Tibial nerve (tissue), 4 donors: Measurements from ENCODE around the gene HIP1. TPM values are rescaled to one million over a fixed set of nuclear protein-coding genes. Genes with fewer than 3 reads are reported as not detected.
"Not testable (repeated sequence)": the region's sequence is repeated elsewhere in the genome, so short reads cannot be mapped to it uniquely, and the experiment has no call there.

ENCODE experiments used
- DNase-seq, 2 donors: peaks; one replicate each; pipeline ENCODE4 v3.0.0-alpha.2; 2019; ENCODE audit warnings: low spot score in 2 of 2
- H3K27ac ChIP-seq, 4 donors: fragments of 200-600 bp; sonication (generic) in 3 of 4; one replicate each; pipeline ENCODE4 v1.5.1; 2017 to 2019; ENCODE audit warnings: mild to moderate bottlenecking in 1 of 4
- H3K27me3 ChIP-seq, 2 donors: fragments of 200-600 bp; sonication (generic) in 1 of 2; one replicate each; pipeline versions ENCODE4 v1.5.1 to v1.6.0; 2017 to 2019
- H3K36me3 ChIP-seq, 3 donors: fragments of 200-600 bp; sonication (generic); one replicate each; pipeline ENCODE4 v1.5.1; 2018 to 2019
- H3K4me1 ChIP-seq, 4 donors: fragments of 200-600 bp; sonication (generic) in 3 of 4; one replicate each; pipeline ENCODE4 v1.5.1; 2017 to 2019
- H3K4me3 ChIP-seq, 4 donors: fragments of 200-600 bp; sonication (generic) in 3 of 4; one replicate each; pipeline ENCODE4 v1.5.1; 2017 to 2019; ENCODE audit warnings: mild to moderate bottlenecking in 1 of 4, moderate library complexity in 1 of 4
- H3K9me3 ChIP-seq, 4 donors: fragments of 200-600 bp; sonication (generic) in 3 of 4; one replicate each; pipeline ENCODE4 v1.5.1; 2017 to 2019
- EP300 ChIP-seq, 2 donors: sonication (generic); formaldehyde crosslinking; IDR thresholded peaks; one replicate each; pipeline ENCODE4 v1.6.1; 2017; ENCODE audit warnings: antibody characterized with exemption in 2 of 2, mild to moderate bottlenecking in 1 of 2
- POLR2A ChIP-seq, 2 donors: fragments of 450-650 bp; IDR thresholded peaks; one replicate each; pipeline ENCODE4 v1.6.1; 2017; ENCODE audit warnings: antibody characterized with exemption in 2 of 2, mild to moderate bottlenecking in 2 of 2, moderate library complexity in 2 of 2
- WGBS, 2 donors: methylation state at CpG; one replicate each; pipeline ENCODE4 v1.1.5; 2018; 5-methylcytosine and 5-hydroxymethylcytosine counted together
- total RNA-seq, 4 donors: library from RNA; depleted of rRNA; stranded (reverse); fragments of >200 nt; gene quantifications; one replicate each; pipeline ENCODE4 v1.1.0, GENCODE V29; 2016
- TF ChIP-seq, protein P1 (sequence below), 5 experiments: fragments of 200-600 bp in 3 of 5; fragments of 450-650 bp in 2 of 5; sonication (generic) in 3 of 5; IDR thresholded peaks; one replicate each; pipeline ENCODE4 v1.5.1; 2016 to 2019; ENCODE audit warnings: antibody characterized with exemption in 5 of 5, mild to moderate bottlenecking in 3 of 5, moderate library complexity in 2 of 5

HIP1 gene
- total RNA-seq, 4 donors from 2014 or later: 43.2 to 59.7 (median 49.8) TPM

DNA sequence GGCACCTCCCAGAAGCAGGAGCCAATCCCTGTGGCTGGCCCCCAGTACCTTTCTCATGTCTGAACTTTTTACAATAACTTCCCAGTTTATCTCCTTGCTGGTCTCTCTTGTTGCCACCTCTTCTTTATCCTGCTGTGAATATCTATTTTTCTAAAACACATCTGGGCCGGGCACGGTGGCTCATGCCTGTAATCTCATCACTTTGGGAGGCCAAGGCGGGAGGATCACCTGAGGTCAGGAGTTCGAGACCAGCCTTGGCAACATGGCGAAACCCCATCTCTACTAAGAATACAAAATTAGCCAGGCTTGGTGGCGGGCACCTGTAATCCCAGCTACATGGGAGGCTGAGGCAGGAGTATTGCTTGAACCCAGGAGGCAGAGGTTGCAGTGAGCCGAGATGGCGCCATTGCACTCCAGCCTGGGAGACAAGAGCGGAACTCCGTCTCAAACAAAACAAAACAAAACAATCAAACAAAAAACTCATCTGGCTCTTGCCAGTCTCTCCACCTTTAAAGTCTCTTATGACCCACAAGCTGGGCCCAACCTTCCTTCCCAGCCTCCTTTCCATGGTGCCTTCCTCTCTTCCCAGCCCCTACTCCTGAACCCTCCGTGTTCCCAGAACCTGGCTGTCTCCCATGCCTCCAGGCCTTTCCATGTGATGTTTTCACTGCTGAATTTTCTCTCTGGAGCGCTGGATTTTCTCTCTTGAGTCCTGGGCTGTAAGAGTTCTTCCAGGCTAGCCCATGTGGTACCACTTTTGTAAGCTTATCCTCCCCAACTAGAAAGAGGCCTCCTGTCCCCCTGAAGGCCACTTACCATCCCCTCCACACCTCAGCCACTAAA lies 51.3 kb downstream of the HIP1 start:
- H3K27ac ChIP-seq: no peak overlapping the region
- no peak overlapping the region for H3K4me3 ChIP-seq
- H3K27me3 ChIP-seq: no peaks in the 10 kb centered on the region
- H3K4me1 ChIP-seq: peaks cover 0 to 15% (median 2%) of the 10 kb centered on the region in 4 donors
- peaks cover 0 to 13% (median 0%) of the 10 kb centered on the region in 3 donors for H3K36me3 ChIP-seq
- H3K9me3 ChIP-seq: no peaks in the 10 kb centered on the region
- 94 to 97% methylated on average over 12 of the region's 12 CpGs for WGBS, 2 donors
- TF ChIP-seq, protein P1, sequence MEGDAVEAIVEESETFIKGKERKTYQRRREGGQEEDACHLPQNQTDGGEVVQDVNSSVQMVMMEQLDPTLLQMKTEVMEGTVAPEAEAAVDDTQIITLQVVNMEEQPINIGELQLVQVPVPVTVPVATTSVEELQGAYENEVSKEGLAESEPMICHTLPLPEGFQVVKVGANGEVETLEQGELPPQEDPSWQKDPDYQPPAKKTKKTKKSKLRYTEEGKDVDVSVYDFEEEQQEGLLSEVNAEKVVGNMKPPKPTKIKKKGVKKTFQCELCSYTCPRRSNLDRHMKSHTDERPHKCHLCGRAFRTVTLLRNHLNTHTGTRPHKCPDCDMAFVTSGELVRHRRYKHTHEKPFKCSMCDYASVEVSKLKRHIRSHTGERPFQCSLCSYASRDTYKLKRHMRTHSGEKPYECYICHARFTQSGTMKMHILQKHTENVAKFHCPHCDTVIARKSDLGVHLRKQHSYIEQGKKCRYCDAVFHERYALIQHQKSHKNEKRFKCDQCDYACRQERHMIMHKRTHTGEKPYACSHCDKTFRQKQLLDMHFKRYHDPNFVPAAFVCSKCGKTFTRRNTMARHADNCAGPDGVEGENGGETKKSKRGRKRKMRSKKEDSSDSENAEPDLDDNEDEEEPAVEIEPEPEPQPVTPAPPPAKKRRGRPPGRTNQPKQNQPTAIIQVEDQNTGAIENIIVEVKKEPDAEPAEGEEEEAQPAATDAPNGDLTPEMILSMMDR (IDR thresholded peaks at IDR 0.05): no peak
- TF ChIP-seq POLR2A (IDR thresholded peaks at IDR 0.05) (no peak), EP300 (IDR thresholded peaks at IDR 0.05) (no peak)
- no peak for DNase-seq

GRCh38 chr7:75686551-75686950 lies 52.2 kb downstream of the HIP1 start:
- TF ChIP-seq EP300 (IDR thresholded peaks at IDR 0.05) (no peak), POLR2A (IDR thresholded peaks at IDR 0.05) (no peak)
- TF ChIP-seq, protein P1 (IDR thresholded peaks at IDR 0.05): no peak
- no peaks in the 10 kb centered on the region for H3K27me3 ChIP-seq
- no peak for DNase-seq
- no peak overlapping the region for H3K27ac ChIP-seq
- no peak overlapping the region for H3K4me3 ChIP-seq
- H3K9me3 ChIP-seq: no peaks in the 10 kb centered on the region
- H3K36me3 ChIP-seq: peaks cover 0 to 13% (median 0%) of the 10 kb centered on the region in 3 donors
- peaks cover 0 to 15% (median 2%) of the 10 kb centered on the region in 4 donors for H3K4me1 ChIP-seq

DNA sequence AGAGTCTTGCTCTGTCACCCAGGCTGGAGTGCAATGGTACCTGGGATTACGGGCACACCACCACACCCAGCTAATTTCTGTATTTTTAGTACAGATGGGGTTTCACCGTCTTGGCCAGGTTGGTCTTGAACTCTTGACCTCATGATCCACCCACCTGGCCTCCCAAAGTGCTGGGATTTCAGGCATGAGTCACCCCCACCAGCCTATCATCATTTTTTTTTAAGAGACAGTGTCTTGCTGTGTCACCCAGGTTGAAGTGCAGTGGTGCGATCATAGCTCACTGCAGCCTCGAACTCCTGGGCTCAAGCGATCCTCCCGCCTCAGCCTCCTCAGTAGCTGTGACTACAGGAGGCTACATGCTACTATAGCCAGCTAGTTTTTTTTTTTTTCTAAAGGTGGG lies 56.7 kb downstream of the HIP1 start:
- whole genome bisulfite sequencing, 2 donors: 87 to 95% methylated on average over 6 of the region's 6 CpGs
- H3K4me1 ChIP-seq, H3K27me3 ChIP-seq, H3K27ac ChIP-seq, H3K9me3 ChIP-seq, H3K4me3 ChIP-seq, DNase-seq: not testable (repeated sequence)
- H3K36me3 ChIP-seq: peaks cover 0 to 31% (median 0%) of the 10 kb centered on the region in 3 donors

GRCh38 chr7:75679060-75679459 lies 59.7 kb downstream of the HIP1 start:
- Histone ChIP-seq H3K4me3 (no peak overlapping the region), H3K4me1 (no peaks in the 10 kb centered on the region), H3K36me3 (peaks cover 0 to 39% (median 0%) of the 10 kb centered on the region in 3 donors), H3K27me3 (no peaks in the 10 kb centered on the region), H3K27ac (no peak overlapping the region), H3K9me3 (peaks cover 0 to 9% (median 0%) of the 10 kb centered on the region in 4 donors)
- WGBS, 2 donors: 64 to 84% methylated on average over 3 of the region's 3 CpGs
- TF ChIP-seq EP300 (IDR thresholded peaks at IDR 0.05) (no peak), POLR2A (IDR thresholded peaks at IDR 0.05) (no peak)
- TF ChIP-seq, protein P1 (IDR thresholded peaks at IDR 0.05): no peak
- DNase-seq: no peak

DNA sequence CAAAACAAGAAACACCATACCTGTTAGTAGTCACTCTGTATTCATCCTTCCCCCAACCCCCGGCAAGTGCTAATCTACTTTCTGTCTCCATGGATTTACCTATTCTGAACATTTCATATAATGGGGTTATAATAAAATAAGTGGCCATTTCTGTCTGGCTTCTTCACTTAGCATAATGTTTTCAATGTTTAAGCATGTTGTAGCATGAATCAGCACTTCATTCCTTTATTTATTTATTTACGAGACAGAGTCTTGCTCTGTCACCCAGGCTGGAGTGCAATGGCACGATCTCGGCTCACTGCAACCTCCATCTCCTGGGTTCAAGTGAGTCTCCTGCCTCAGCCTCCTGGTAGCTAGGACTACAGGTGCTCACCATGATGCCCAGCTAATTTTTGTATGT lies 69.2 kb downstream of the HIP1 start:
- TF ChIP-seq EP300 (IDR thresholded peaks at IDR 0.05): no peak
- TF ChIP-seq POLR2A (IDR thresholded peaks at IDR 0.05): no peak
- TF ChIP-seq, protein P1 (IDR thresholded peaks at IDR 0.05): no peak
- H3K9me3 ChIP-seq: peaks cover 0 to under 1% (median 0%) of the 10 kb centered on the region in 4 donors
- H3K4me1 ChIP-seq: peaks cover 0 to 5% (median 0%) of the 10 kb centered on the region in 4 donors
- no peaks in the 10 kb centered on the region for H3K36me3 ChIP-seq
- H3K4me3 ChIP-seq: no peak overlapping the region
- H3K27ac ChIP-seq: no peak overlapping the region
- 68 to 80% methylated on average over 4 of the region's 4 CpGs for WGBS, 2 donors
- DNase-seq: no peak
- no peaks in the 10 kb centered on the region for H3K27me3 ChIP-seq
